GM12878 (cell line): ENCODE measurements around the gene DHX38. TPM values are rescaled to one million over a fixed set of nuclear protein-coding genes. Genes with fewer than 3 reads are reported as not detected.

ENCODE experiments used
- ATAC-seq: fragments of 200-7000 bp; cut with Tn5 transposase; 3 replicates; pipeline ENCODE4 v1.9.1; 2020; ENCODE audit warnings: mild to moderate bottlenecking, moderate library complexity
- BruUV-seq: library from RNA; stranded (reverse); fragments of 400-500 nt; replicated peaks from 2 replicates; lab custom pipeline; 2021; lab: Mats Ljungman, UMichigan
- CTCF ChIA-PET: fragments of 300-600 bp; sonication (Branson Sonifier 250); formaldehyde crosslinking; extraction: SDS; loops from one replicate; lab custom pipeline; 2021; ENCODE audit warnings: inconsistent platforms; lab: Yijun Ruan, JAX
- POLR2A ChIA-PET: fragments of 350-600 bp; formaldehyde crosslinking; extraction: SDS; loops from one replicate; lab custom pipeline; 2021; ENCODE audit warnings: inconsistent platforms; lab: Charles Lee
- RAD21 ChIA-PET: fragments of 300-600 bp; sonication (Branson Sonifier 250); formaldehyde crosslinking; loops from one replicate; lab custom pipeline; 2023; ENCODE audit warnings: antibody characterized with exemption; ENCODE audit not compliant: unreplicated experiment; lab: Charles Lee
- SMC1A ChIA-PET: fragments of 300-600 bp; sonication (Branson Sonifier 250); formaldehyde crosslinking; loops from one replicate; lab custom pipeline; 2023; ENCODE audit not compliant: unreplicated experiment, uncharacterized antibody; lab: Charles Lee
- DNase-seq: peaks from one replicate; pipeline ENCODE4 v3.0.0-alpha.2; 2011; ENCODE audit warnings: low read depth, low spot score
- FAIRE-seq: peaks from 3 replicates; lab custom pipeline; 2011; peaks lifted over from hg19 to GRCh38; lab: Jason Lieb, UNC
- H2AFZ ChIP-seq: 2 replicates; pipeline ENCODE4 v1.6.0; 2011; ENCODE audit warnings: low read depth, low read length, control low read depth; ENCODE audit not compliant: control insufficient read depth
- H3K27ac ChIP-seq: 2 replicates; pipeline ENCODE4 v1.5.1; 2011; ENCODE audit warnings: control low read depth; ENCODE audit not compliant: control insufficient read depth, insufficient read depth
- H3K27me3 ChIP-seq, 2 experiments: replicated peaks in 1 of 2; 2 replicates each; pipeline versions ENCODE4 v1.6.0 to v1.6.1; 2011; ENCODE audit warnings: low read length in 1 of 2; ENCODE audit not compliant: control insufficient read depth in 2 of 2, insufficient read depth in 2 of 2
- H3K36me3 ChIP-seq, 2 experiments: 2 replicates each; pipeline ENCODE4 v1.5.1; 2011; ENCODE audit warnings: low read length in 1 of 2; ENCODE audit not compliant: control insufficient read depth in 2 of 2, insufficient read depth in 2 of 2
- H3K4me1 ChIP-seq: 2 replicates; pipeline ENCODE4 v1.6.1; 2011; ENCODE audit warnings: mild to moderate bottlenecking, low read length, moderate library complexity, mixed read lengths; ENCODE audit not compliant: control insufficient read depth, insufficient read depth
- H3K4me2 ChIP-seq: 2 replicates; pipeline ENCODE4 v1.6.0; 2011; ENCODE audit warnings: control low read depth; ENCODE audit not compliant: control insufficient read depth, insufficient read depth
- H3K4me3 ChIP-seq: fragments of 200-600 bp; sonication (generic); 2 replicates; pipeline ENCODE4 v1.5.1; 2016
- H3K79me2 ChIP-seq: 2 replicates; pipeline ENCODE4 v1.6.0; 2011; ENCODE audit warnings: low read length; ENCODE audit not compliant: control insufficient read depth, insufficient read depth
- H3K9ac ChIP-seq: 2 replicates; pipeline ENCODE4 v1.8.0; 2011; ENCODE audit warnings: low read length, control low read depth, mixed read lengths; ENCODE audit not compliant: control insufficient read depth, insufficient read depth
- H3K9me3 ChIP-seq: replicated peaks from 3 replicates; pipeline ENCODE4 v1.5.1; 2011; ENCODE audit warnings: mild to moderate bottlenecking, low read length; ENCODE audit not compliant: control insufficient read depth, insufficient read depth
- H4K20me1 ChIP-seq: 2 replicates; pipeline ENCODE4 v1.6.0; 2011; ENCODE audit not compliant: control insufficient read depth, insufficient read depth
- BACH1 ChIP-seq: fragments of 450-650 bp; IDR thresholded peaks from 2 replicates; pipeline ENCODE4 v1.6.1; 2017; ENCODE audit warnings: mild to moderate bottlenecking, borderline replicate concordance
- MLLT1 ChIP-seq: fragments of 450-650 bp; IDR thresholded peaks from 2 replicates; pipeline ENCODE4 v1.6.1; 2016; ENCODE audit warnings: mild to moderate bottlenecking
- MXI1 ChIP-seq: fragments of 150-350 bp; IDR thresholded peaks from 2 replicates; pipeline ENCODE4 v1.6.1; 2011; ENCODE audit warnings: low read depth, mild to moderate bottlenecking, inconsistent platforms, low read length, improper control_type of control experiment
- TARDBP ChIP-seq: IDR thresholded peaks from 2 replicates; pipeline ENCODE4 v1.6.1; 2016; ENCODE audit warnings: borderline replicate concordance
- USF2 ChIP-seq: IDR thresholded peaks from 2 replicates; pipeline ENCODE4 v1.6.1; 2011; ENCODE audit warnings: low read depth, low read length, improper control_type of control experiment, borderline replicate concordance
- YY1 ChIP-seq: IDR thresholded peaks from 2 replicates; pipeline ENCODE4 v1.6.1; 2011; ENCODE audit warnings: low read depth, mild to moderate bottlenecking, low read length
- WGBS: methylation state at CpG from one replicate; pipeline ENCODE4 v1.1.6; 2016; ENCODE audit warnings: low lambda C conversion rate; ENCODE audit not compliant: insufficient replicate concordance, insufficient coverage; ENCODE audit errors: missing lambda C conversion rate; 5-methylcytosine and 5-hydroxymethylcytosine counted together
- in situ Hi-C: fragments of 300-500 bp; cut with MboI; formaldehyde crosslinking; loops from 9 replicates; pipeline ENCODE4 v1.14.3; 2018; ENCODE audit warnings: mixed read lengths
- intact Hi-C: fragments of 100-400 bp; cut with micrococcal nuclease; formaldehyde crosslinking; loops from one replicate; pipeline ENCODE4 v1.14.2; 2022; ENCODE audit not compliant: unreplicated experiment
- polyA plus RNA-seq, 11 experiments: library from polyadenylated mRNA; depleted of rRNA in 4 of 11; unstranded in 6 of 11; stranded (reverse) in 5 of 11; fragments of >200 nt; fragmentation: Nextera tagmentation in 4 of 11; fragmentation: Illumina TruSeq in 1 of 11; extraction: Ambion mirVana in 4 of 11; extraction: Trizol in 1 of 11; gene quantifications; 1 replicate in 1 of 11; 2 replicates in 10 of 11; pipeline versions ENCODE4 v1.2.1 to v1.2.3, GENCODE V29; 2011 to 2016; ENCODE audit warnings: inconsistent platforms in 2 of 11, missing spikeins in 2 of 11, low read depth in 1 of 11
- total RNA-seq, 4 experiments: library from RNA; depleted of rRNA in 3 of 4; stranded (reverse); fragments of >200 nt in 3 of 4; fragmentation: Illumina TruSeq in 1 of 4; extraction: Trizol in 1 of 4; gene quantifications; 2 replicates each; pipeline versions ENCODE4 v1.2.1 to v1.2.3, GENCODE V29; 2013 to 2021

The DHX38 gene
- total and polyA plus RNA-seq, 10 of the 15 experiments (the other 5 are each of a cell fraction or from before 2014, with no cell fraction given), result 2.1 to 67.8 (median 43.2) TPM

GRCh38 chr16:72060405-72060804, 33.2 kb upstream of the DHX38 start:
- H3K36me3 ChIP-seq, result no peaks in the 10 kb centered on the region
- no peaks in the 10 kb centered on the region for H3K79me2 ChIP-seq
- no peak overlapping the region for H3K4me3 ChIP-seq
- no peaks in the 10 kb centered on the region for H3K9me3 ChIP-seq
- ATAC-seq, result no peak
- H3K27me3 ChIP-seq, result no peaks in the 10 kb centered on the region
- in situ Hi-C loops, result no loop called here
- intact Hi-C loops, result no loop called here
- CTCF ChIA-PET, result no interaction called here
- no peaks in the 10 kb centered on the region for H3K4me1 ChIP-seq
- H3K9ac ChIP-seq, result no peak overlapping the region
- BruUV-seq, result no TSS peak
- no peak for FAIRE-seq
- H3K4me2 ChIP-seq, result no peak overlapping the region
- 71% methylated on average over 9 of the region's 9 CpGs for WGBS
- TF ChIP-seq BACH1, result no peak
- TF ChIP-seq USF2, result no peak
- no peak for TF ChIP-seq YY1
- TF ChIP-seq MLLT1, result no peak
- no peak for TF ChIP-seq TARDBP
- no peak for TF ChIP-seq MXI1
- POLR2A ChIA-PET, result no interaction called here
- RAD21 ChIA-PET, result no interaction called here
- no peak for DNase-seq
- H2AFZ ChIP-seq, result no peak overlapping the region
- SMC1A ChIA-PET, result no interaction called here
- H3K27ac ChIP-seq, result no peak overlapping the region
- no peaks in the 10 kb centered on the region for H4K20me1 ChIP-seq
